DOHH2 (cell line): ENCODE results near the gene KCNG1.

Experiments used
- H3F3A ChIP-seq: fragments of 200-600 bp; sonication (generic), shearing (Covaris generic); 2 replicates; pipeline ENCODE4 v1.6.0; 2016; ENCODE audit warnings: antibody characterized with exemption, mild to moderate bottlenecking; ENCODE audit not compliant: control insufficient read depth, insufficient read depth
- H3K27ac ChIP-seq: fragments of 200-600 bp; sonication (generic); 2 replicates; pipeline ENCODE4 v1.5.1; 2014; ENCODE audit warnings: low read depth, mild to moderate bottlenecking, low read length, moderate library complexity
- H3K27me3 ChIP-seq: fragments of 200-600 bp; sonication (generic); 2 replicates; pipeline ENCODE4 v1.6.1; 2014; ENCODE audit warnings: mild to moderate bottlenecking, low read length, mixed read lengths; ENCODE audit not compliant: control insufficient read depth
- H3K36me3 ChIP-seq: fragments of 200-600 bp; sonication (generic); 2 replicates; pipeline ENCODE4 v1.6.1; 2014; ENCODE audit warnings: mild to moderate bottlenecking, low read length, moderate library complexity, mixed read lengths; ENCODE audit not compliant: control insufficient read depth
- H3K4me1 ChIP-seq: fragments of 200-600 bp; sonication (generic); 2 replicates; pipeline ENCODE4 v1.6.1; 2014; ENCODE audit warnings: mild to moderate bottlenecking, low read length, mixed read lengths; ENCODE audit not compliant: control insufficient read depth
- H3K4me2 ChIP-seq: fragments of 200-600 bp; sonication (generic); 2 replicates; pipeline ENCODE4 v1.6.0; 2014; ENCODE audit warnings: mild to moderate bottlenecking, low read length, moderate library complexity
- H3K4me3 ChIP-seq: fragments of 200-600 bp; sonication (generic); 2 replicates; pipeline ENCODE4 v1.5.1; 2014; ENCODE audit warnings: mild to moderate bottlenecking, low read length, mixed read lengths
- H3K79me2 ChIP-seq: fragments of 200-600 bp; sonication (generic); 2 replicates; pipeline ENCODE4 v1.6.1; 2014; ENCODE audit warnings: mild to moderate bottlenecking, low read length, mixed read lengths; ENCODE audit not compliant: control insufficient read depth
- H3K9me2 ChIP-seq: fragments of 200-600 bp; sonication (generic); replicated peaks from 2 replicates; pipeline ENCODE4 v1.6.1; 2014; ENCODE audit warnings: mild to moderate bottlenecking, low read length, mixed read lengths; ENCODE audit not compliant: control insufficient read depth
- H3K9me3 ChIP-seq: fragments of 200-600 bp; sonication (generic); 2 replicates; pipeline ENCODE4 v1.6.1; 2014; ENCODE audit warnings: antibody characterized with exemption, low read length, mixed read lengths; ENCODE audit not compliant: control insufficient read depth, insufficient read depth
- H4K20me1 ChIP-seq: fragments of 200-600 bp; sonication (generic); 2 replicates; pipeline ENCODE4 v1.6.0; 2014; ENCODE audit warnings: low read depth, mild to moderate bottlenecking, antibody characterized with exemption, low read length, moderate library complexity; ENCODE audit not compliant: control insufficient read depth, insufficient read depth
- EZH2phosphoT487 ChIP-seq: fragments of 200-600 bp; sonication (generic); IDR thresholded peaks from 2 replicates; pipeline ENCODE4 v1.6.1; 2017; ENCODE audit warnings: borderline replicate concordance, mild to moderate bottlenecking, antibody characterized with exemption, low read length, moderate library complexity, mixed read lengths
- TF ChIP-seq, protein P1 (sequence below): fragments of 200-600 bp; sonication (generic); IDR thresholded peaks from one replicate; pipeline ENCODE4 v1.5.1; 2014; ENCODE audit warnings: antibody characterized with exemption, mild to moderate bottlenecking, low read depth, low read length; ENCODE audit not compliant: poor library complexity, severe bottlenecking

The KCNG1 gene

DNA sequence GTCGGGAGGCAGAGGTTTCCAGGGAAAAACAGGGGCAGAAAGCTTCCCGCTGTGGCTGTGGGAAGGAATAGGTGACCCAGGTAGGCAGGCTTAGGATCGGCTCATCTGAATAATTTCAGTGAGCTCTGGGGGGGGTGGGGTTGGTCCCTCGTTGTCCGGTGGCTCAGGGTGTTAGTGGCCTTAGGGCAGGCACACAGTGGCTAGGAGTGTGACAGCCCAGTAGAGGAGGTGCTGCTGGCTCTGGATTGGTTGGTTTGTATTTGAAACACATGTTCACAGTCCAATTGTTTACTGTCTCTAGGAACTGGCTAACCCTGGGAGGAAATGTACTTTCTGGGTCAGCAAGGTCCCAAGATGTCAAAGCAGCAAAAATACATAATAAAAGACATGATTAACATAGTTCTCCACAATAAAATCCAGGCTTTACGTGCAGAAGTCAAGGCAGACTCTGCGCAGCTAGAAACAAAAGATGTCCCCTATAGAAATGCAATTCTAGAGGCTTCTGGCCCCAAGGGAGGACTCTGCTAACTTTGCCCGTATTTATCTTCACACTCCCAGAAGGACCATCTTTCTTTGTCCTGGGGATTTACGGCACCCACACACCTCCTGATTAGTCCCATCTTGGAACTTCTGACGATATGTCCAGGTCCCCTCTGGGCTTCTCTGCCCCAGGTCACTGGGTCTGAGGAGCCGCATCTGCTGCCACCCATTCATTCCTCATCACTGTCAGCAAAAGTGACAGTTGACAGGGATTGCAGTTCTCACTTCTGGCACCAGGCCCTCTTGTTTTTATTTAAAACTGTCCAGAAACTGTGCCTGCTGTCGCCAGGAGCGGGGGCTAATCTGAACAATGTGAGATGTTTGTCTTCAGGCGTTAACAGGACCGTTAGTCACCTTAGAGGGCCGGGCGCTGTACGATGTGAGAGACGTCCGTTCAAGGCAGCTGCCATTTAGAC is 45.6 kb downstream of the KCNG1 start:
- H3K4me1 ChIP-seq, result peaks cover 11% of the 10 kb centered on the region
- H3F3A ChIP-seq, result no peaks in the 10 kb centered on the region
- H3K9me2 ChIP-seq, result no peaks in the 10 kb centered on the region
- TF ChIP-seq, protein P1, sequence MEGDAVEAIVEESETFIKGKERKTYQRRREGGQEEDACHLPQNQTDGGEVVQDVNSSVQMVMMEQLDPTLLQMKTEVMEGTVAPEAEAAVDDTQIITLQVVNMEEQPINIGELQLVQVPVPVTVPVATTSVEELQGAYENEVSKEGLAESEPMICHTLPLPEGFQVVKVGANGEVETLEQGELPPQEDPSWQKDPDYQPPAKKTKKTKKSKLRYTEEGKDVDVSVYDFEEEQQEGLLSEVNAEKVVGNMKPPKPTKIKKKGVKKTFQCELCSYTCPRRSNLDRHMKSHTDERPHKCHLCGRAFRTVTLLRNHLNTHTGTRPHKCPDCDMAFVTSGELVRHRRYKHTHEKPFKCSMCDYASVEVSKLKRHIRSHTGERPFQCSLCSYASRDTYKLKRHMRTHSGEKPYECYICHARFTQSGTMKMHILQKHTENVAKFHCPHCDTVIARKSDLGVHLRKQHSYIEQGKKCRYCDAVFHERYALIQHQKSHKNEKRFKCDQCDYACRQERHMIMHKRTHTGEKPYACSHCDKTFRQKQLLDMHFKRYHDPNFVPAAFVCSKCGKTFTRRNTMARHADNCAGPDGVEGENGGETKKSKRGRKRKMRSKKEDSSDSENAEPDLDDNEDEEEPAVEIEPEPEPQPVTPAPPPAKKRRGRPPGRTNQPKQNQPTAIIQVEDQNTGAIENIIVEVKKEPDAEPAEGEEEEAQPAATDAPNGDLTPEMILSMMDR, result no peak
- TF ChIP-seq EZH2phosphoT487, result no peak
- H4K20me1 ChIP-seq, result no peaks in the 10 kb centered on the region
- no peak overlapping the region for H3K27ac ChIP-seq
- no peak overlapping the region for H3K4me2 ChIP-seq
- H3K4me3 ChIP-seq, result no peak overlapping the region
- H3K79me2 ChIP-seq, result no peaks in the 10 kb centered on the region
- H3K27me3 ChIP-seq, result 0 out of 2 replicates have a peak, but pooled peaks cover 3% of the 10 kb centered on the region
- no peaks in the 10 kb centered on the region for H3K9me3 ChIP-seq
- no peaks in the 10 kb centered on the region for H3K36me3 ChIP-seq

DNA sequence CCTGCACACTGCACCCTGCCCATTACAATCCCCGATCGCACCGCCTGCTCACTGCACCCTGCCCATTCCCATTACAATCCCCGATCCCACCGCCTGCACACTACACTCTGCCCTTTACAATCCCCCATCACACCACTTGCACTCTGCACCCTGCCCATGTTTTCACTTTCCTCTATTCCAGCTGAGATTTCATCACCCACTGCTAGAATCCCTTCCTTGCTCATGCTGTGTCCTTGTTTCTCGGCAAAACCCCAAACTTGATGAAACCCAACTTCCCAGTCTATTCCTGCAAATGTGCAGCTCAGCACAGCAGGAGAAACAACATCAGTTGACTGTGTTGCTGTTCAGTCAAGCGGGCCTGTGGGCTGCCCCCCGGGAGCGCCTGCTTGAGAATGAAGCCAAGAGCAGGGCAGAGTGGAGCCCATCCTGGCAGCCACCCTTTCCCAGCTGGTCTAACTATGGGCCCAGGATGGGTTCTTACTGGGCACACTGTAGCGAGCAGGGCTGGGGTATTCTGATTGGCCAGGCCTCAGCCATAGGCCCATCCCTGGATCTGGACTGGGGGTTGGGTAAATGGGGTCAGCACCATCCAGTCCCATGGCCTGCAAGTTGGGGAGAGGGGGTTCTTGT is 47.1 kb downstream of the KCNG1 start:
- Histone ChIP-seq H3F3A (no peaks in the 10 kb centered on the region), H4K20me1 (no peaks in the 10 kb centered on the region), H3K4me2 (no peak overlapping the region), H3K27me3 (0 out of 2 replicates have a peak, but pooled peaks cover 3% of the 10 kb centered on the region), H3K36me3 (no peaks in the 10 kb centered on the region), H3K4me3 (no peak overlapping the region), H3K4me1 (peaks cover 8% of the 10 kb centered on the region), H3K27ac (no peak overlapping the region), H3K9me3 (no peaks in the 10 kb centered on the region), H3K9me2 (no peaks in the 10 kb centered on the region), H3K79me2 (no peaks in the 10 kb centered on the region)
- no peak for TF ChIP-seq EZH2phosphoT487
- TF ChIP-seq, protein P1, result no peak

DNA sequence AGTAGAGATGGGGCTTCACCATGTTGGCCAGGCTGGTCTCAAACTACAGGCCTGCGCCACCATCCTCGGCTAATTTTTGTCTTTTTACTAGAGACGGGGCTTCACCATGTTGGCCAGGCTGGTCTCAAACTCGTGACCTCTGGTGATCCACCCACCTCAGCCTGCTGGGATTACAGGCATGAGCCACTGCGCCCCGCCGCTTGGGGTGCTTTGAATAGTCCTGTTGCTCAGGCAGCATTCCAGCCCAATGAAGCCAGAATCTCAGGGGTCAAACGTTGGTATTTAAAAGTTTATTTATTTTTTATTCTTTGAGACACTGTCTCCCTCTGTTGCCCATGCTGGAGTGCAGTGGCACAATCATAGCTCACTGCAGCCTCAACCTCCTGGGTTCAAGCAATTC is 53.0 kb downstream of the KCNG1 start:
- Histone ChIP-seq H3K9me2 (no peaks in the 10 kb centered on the region), H3K4me3 (no peak overlapping the region), H4K20me1 (no peaks in the 10 kb centered on the region), H3K4me1 (no peaks in the 10 kb centered on the region), H3K27me3 (peaks cover 14% of the 10 kb centered on the region; the same call in 1 of the 2 replicates), H3K79me2 (no peaks in the 10 kb centered on the region), H3F3A (no peaks in the 10 kb centered on the region), H3K4me2 (no peak overlapping the region), H3K9me3 (no peaks in the 10 kb centered on the region), H3K36me3 (no peaks in the 10 kb centered on the region), H3K27ac (no peak overlapping the region)
- TF ChIP-seq, protein P1, result no peak
- TF ChIP-seq EZH2phosphoT487, result no peak
